HepG2 (cell line): ENCODE results near the gene CTLA4. TPM values are rescaled to one million over a fixed set of nuclear protein-coding genes. Genes with fewer than 3 reads are reported as not detected.

ENCODE experiments used
- GABPB1 ChIP-seq: IDR thresholded peaks from 2 replicates; pipeline ENCODE4 v1.6.1; 2016; ENCODE audit warnings: mild to moderate bottlenecking, missing genetic modification reagents, moderate library complexity, missing compliant biosample characterization
- GATA4 ChIP-seq: sonication (generic); IDR thresholded peaks from 2 replicates; pipeline ENCODE4 v1.6.1; 2016; ENCODE audit warnings: antibody characterized with exemption, low read depth, borderline replicate concordance
- HMG20B ChIP-seq: conservative IDR thresholded peaks from 2 replicates; pipeline ENCODE4 v1.6.1; 2016; ENCODE audit warnings: missing genetic modification reagents, missing compliant biosample characterization
- KLF13 ChIP-seq: sonication (generic); formaldehyde crosslinking; IDR thresholded peaks from 2 replicates; pipeline ENCODE4 v1.4.0; 2020; ENCODE audit warnings: mild to moderate bottlenecking, missing genetic modification reagents
- MED13 ChIP-seq: sonication (generic); formaldehyde crosslinking; IDR thresholded peaks from 2 replicates; pipeline ENCODE4 v1.5.0; 2020; ENCODE audit warnings: missing genetic modification reagents
- NFYC ChIP-seq: IDR thresholded peaks from 2 replicates; pipeline ENCODE4 v1.6.1; 2016; ENCODE audit warnings: missing genetic modification reagents, missing compliant biosample characterization
- RAD21 ChIP-seq: fragments of 450-650 bp; formaldehyde crosslinking; IDR thresholded peaks from 2 replicates; pipeline ENCODE4 v1.5.0; 2020; ENCODE audit warnings: mild to moderate bottlenecking
- REXO4 ChIP-seq: sonication (generic); formaldehyde crosslinking; IDR thresholded peaks from 2 replicates; pipeline ENCODE4 v1.8.0; 2022; ENCODE audit warnings: missing genetic modification reagents, mild to moderate bottlenecking, borderline replicate concordance
- SPEN ChIP-seq: sonication (generic); formaldehyde crosslinking; IDR thresholded peaks from 2 replicates; pipeline ENCODE4 v1.5.1; 2020; ENCODE audit warnings: low read depth, mild to moderate bottlenecking, missing genetic modification reagents
- STAG1 ChIP-seq: sonication (generic); formaldehyde crosslinking; IDR thresholded peaks from 2 replicates; pipeline ENCODE4 v1.4.0; 2020; ENCODE audit warnings: missing genetic modification reagents
- ZBTB21 ChIP-seq: sonication (generic); formaldehyde crosslinking; IDR thresholded peaks from 2 replicates; pipeline ENCODE4 v1.4.0; 2020; ENCODE audit warnings: missing genetic modification reagents
- ZBTB33 ChIP-seq: sonication (generic); formaldehyde crosslinking; IDR thresholded peaks from 2 replicates; pipeline ENCODE4 v1.4.0; 2020; ENCODE audit warnings: missing genetic modification reagents
- ZIK1 ChIP-seq: sonication (generic); formaldehyde crosslinking; IDR thresholded peaks from 2 replicates; pipeline ENCODE4 v1.5.0; 2020; ENCODE audit warnings: mild to moderate bottlenecking, low read depth, missing genetic modification reagents, borderline replicate concordance
- ZNF3 ChIP-seq: IDR thresholded peaks from 2 replicates; pipeline ENCODE4 v1.7.0; 2017; ENCODE audit warnings: inconsistent platforms
- ZNF326 ChIP-seq: sonication (generic); formaldehyde crosslinking; IDR thresholded peaks from 2 replicates; pipeline ENCODE4 v1.4.0; 2020; ENCODE audit warnings: missing genetic modification reagents, borderline replicate concordance
- ZNF383 ChIP-seq: sonication (generic); formaldehyde crosslinking; IDR thresholded peaks from 2 replicates; pipeline ENCODE4 v1.4.0; 2020; ENCODE audit warnings: missing genetic modification reagents, mild to moderate bottlenecking, borderline replicate concordance
- ZNF510 ChIP-seq: sonication (generic); formaldehyde crosslinking; IDR thresholded peaks from 2 replicates; pipeline ENCODE4 v1.4.0; 2020; ENCODE audit warnings: low read depth, mild to moderate bottlenecking, missing genetic modification reagents
- ZNF75D ChIP-seq: sonication (generic); formaldehyde crosslinking; IDR thresholded peaks from 2 replicates; pipeline ENCODE4 v1.8.1; 2023; ENCODE audit warnings: missing genetic modification reagents, mild to moderate bottlenecking, borderline replicate concordance
- ZNF770 ChIP-seq: sonication (generic); formaldehyde crosslinking; IDR thresholded peaks from 2 replicates; pipeline ENCODE4 v1.5.0; 2020; ENCODE audit warnings: mild to moderate bottlenecking, missing genetic modification reagents
- ZNF776 ChIP-seq: sonication (generic); formaldehyde crosslinking; IDR thresholded peaks from 2 replicates; pipeline ENCODE4 v1.4.0; 2020; ENCODE audit warnings: mild to moderate bottlenecking, missing genetic modification reagents
- ZNF777 ChIP-seq: sonication (generic); formaldehyde crosslinking; IDR thresholded peaks from 2 replicates; pipeline ENCODE4 v1.4.0; 2020; ENCODE audit warnings: missing genetic modification reagents
- ZNF891 ChIP-seq: sonication (generic); formaldehyde crosslinking; IDR thresholded peaks from 2 replicates; pipeline ENCODE4 v1.5.0; 2020; ENCODE audit warnings: mild to moderate bottlenecking, missing genetic modification reagents
- polyA plus RNA-seq, 8 experiments: library from polyadenylated mRNA; depleted of rRNA in 3 of 8; stranded (reverse) in 7 of 8; unstranded in 1 of 8; fragments of >200 nt; fragmentation: Illumina TruSeq in 4 of 8; extraction: Trizol in 4 of 8; gene quantifications; 2 replicates each; pipeline versions ENCODE4 v1.2.1 to v1.2.3, GENCODE V29; 2011 to 2016; ENCODE audit warnings: low read depth in 4 of 8, missing spikeins in 1 of 8, mixed read lengths in 1 of 8; ENCODE audit not compliant: insufficient read depth in 1 of 8
- total RNA-seq, 5 experiments: library from RNA; depleted of rRNA; stranded (reverse); fragments of >200 nt; fragmentation: Illumina TruSeq; extraction: Trizol; gene quantifications; 2 replicates each; pipeline ENCODE4 v1.2.3, GENCODE V29; 2016; ENCODE audit warnings: low read depth in 1 of 5
- TF ChIP-seq, protein P1 (sequence below): sonication (generic); formaldehyde crosslinking; IDR thresholded peaks from 2 replicates; pipeline ENCODE4 v1.5.0; 2020; ENCODE audit warnings: missing genetic modification reagents
- TF ChIP-seq, protein P2 (sequence below): sonication (generic); formaldehyde crosslinking; IDR thresholded peaks from 2 replicates; pipeline ENCODE4 v1.5.1; 2020; ENCODE audit warnings: mild to moderate bottlenecking, moderate library complexity, missing genetic modification reagents

The CTLA4 gene
- total and polyA plus RNA-seq, 2 of the 13 experiments (the other 11 are each of a cell fraction or from before 2014, with no cell fraction given), result 0.16 TPM; not detected in 1

DNA sequence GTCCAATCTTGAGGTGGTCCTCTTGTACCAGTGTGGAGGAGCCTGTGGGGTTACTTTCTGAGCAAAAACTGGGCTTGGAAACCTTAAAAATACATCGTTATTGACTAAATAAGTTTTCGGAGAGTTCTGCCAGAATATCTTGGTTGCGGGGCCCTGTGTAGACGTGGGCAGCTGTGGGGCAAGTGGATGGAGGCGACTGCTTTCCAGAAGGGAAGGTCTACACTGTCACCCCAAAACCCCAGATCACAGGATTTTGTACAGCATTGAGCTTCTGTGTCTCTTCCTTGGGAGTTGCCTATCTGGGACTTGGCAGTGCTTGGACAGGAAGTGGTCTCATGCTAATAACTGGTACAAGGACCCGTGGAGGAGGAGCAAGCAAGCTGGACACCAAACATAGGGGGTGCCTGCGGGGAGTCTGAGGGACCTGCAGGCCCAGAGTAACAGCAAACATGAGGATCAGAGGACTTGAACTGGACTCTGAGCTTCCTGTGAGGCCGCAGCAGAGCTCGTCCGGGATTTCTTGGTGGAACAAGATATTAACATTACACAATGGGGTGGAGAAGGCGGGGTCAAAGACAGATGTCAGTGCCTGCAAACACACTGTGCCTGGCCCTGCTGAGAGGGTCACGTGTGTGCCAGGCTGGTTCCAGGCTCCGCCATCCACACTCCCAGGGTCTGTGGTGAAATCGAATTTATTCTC is 48.0 kb upstream of the CTLA4 start (continued):
- peak; percentile 70 for TF ChIP-seq SPEN
- peak; percentile 72 for TF ChIP-seq GABPB1 (CRISPR knock-in tag)
- TF ChIP-seq ZNF326 (CRISPR knock-in tag), result 0 out of 2 replicates have a peak, but pooled peaks have one; percentile 14
- TF ChIP-seq ZNF75D (CRISPR knock-in tag), result no peak
- no peak for TF ChIP-seq ZNF776 (CRISPR knock-in tag)
- TF ChIP-seq ZBTB21 (CRISPR knock-in tag), result 0 out of 2 replicates have a peak, but pooled peaks have one; percentile 15
- peak; percentile 72 for TF ChIP-seq ZBTB33 (CRISPR knock-in tag)
- TF ChIP-seq ZNF770 (CRISPR knock-in tag), result peak; percentile 73; the same call in 1 of the 2 replicates
- peak; percentile 72; the same call in 1 of the 2 replicates for TF ChIP-seq GATA4
- 0 out of 2 replicates have a peak, but pooled peaks have one; percentile 43 for TF ChIP-seq ZNF510 (CRISPR knock-in tag)
- no peak for TF ChIP-seq REXO4 (CRISPR knock-in tag)
- TF ChIP-seq, protein P1, sequence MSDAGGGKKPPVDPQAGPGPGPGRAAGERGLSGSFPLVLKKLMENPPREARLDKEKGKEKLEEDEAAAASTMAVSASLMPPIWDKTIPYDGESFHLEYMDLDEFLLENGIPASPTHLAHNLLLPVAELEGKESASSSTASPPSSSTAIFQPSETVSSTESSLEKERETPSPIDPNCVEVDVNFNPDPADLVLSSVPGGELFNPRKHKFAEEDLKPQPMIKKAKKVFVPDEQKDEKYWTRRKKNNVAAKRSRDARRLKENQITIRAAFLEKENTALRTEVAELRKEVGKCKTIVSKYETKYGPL, result peak; percentile 86
- TF ChIP-seq KLF13 (CRISPR knock-in tag), result no peak
- TF ChIP-seq, protein P2, sequence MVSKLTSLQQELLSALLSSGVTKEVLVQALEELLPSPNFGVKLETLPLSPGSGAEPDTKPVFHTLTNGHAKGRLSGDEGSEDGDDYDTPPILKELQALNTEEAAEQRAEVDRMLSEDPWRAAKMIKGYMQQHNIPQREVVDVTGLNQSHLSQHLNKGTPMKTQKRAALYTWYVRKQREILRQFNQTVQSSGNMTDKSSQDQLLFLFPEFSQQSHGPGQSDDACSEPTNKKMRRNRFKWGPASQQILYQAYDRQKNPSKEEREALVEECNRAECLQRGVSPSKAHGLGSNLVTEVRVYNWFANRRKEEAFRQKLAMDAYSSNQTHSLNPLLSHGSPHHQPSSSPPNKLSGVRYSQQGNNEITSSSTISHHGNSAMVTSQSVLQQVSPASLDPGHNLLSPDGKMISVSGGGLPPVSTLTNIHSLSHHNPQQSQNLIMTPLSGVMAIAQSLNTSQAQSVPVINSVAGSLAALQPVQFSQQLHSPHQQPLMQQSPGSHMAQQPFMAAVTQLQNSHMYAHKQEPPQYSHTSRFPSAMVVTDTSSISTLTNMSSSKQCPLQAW, result peak; percentile 75
- no peak for TF ChIP-seq ZNF891 (CRISPR knock-in tag)
- TF ChIP-seq ZNF3, result peak; percentile 61; the same call in 1 of the 2 replicates
- TF ChIP-seq NFYC (CRISPR knock-in tag), result peak; percentile 15; the same call in 1 of the 2 replicates
- TF ChIP-seq MED13, result peak; percentile 92
- TF ChIP-seq STAG1, result peak; percentile 2; the same call in 1 of the 2 replicates
- no peak for TF ChIP-seq ZNF777 (CRISPR knock-in tag)
- TF ChIP-seq ZNF383 (CRISPR knock-in tag), result no peak
- TF ChIP-seq ZIK1 (CRISPR knock-in tag), result 0 out of 2 replicates have a peak, but pooled peaks have one; percentile 59
- TF ChIP-seq RAD21 (CRISPR knock-in tag), result no peak
- peak; percentile 86 for TF ChIP-seq HMG20B (CRISPR knock-in tag)
